UCSD-AML1 (cell line): ENCODE measurements around the gene SH3PXD2A.

Source experiments
- DNase-seq: peaks from one replicate; lab custom pipeline; 2025; ENCODE audit not compliant: unreplicated experiment; lab: John Stamatoyannopoulos, UW

The SH3PXD2A gene

DNA sequence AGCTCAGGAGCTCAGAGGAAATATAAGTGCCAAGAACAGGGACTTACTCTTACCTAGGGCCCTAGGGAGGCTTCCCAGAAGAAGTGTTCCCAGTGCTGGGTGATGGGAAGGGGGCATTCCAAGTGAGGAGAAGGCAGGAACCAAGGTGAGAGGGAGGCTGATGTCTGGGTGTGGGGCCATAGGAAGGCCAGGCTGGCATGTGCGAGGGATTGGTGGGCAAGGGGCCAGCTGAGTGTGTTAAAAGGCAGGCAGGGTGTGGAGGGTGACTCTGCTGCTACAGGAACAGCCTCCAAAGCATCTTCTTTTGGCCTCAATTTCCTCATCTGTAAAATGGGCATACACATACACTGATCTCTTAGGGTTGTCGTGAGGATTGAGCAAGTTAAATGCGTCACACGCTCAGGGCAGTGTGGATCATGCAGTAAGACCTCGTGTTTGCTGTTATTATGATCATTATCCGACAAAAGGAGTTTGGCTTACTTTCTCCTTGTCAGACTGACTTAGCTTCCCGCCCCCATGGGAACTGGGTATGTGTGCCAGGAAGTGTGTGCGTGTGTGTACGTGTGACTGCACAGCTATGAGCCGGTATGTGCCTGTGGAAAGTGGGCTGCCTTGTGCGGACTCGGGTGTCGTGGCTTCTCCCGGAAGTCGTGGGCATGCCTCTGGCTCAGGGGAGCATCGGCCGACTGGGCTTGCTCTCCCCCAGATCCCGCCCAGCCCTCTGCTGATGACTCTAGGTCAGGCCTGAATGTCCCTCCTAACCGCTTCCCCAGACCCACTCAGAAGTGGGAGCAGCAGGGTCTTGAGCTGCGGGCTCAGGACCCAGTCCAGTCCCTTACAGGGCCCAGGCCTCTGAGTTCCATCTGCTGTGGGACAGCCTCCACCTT lies 302.3 kb downstream of the SH3PXD2A start:
- DNase-seq, result no peak

DNA sequence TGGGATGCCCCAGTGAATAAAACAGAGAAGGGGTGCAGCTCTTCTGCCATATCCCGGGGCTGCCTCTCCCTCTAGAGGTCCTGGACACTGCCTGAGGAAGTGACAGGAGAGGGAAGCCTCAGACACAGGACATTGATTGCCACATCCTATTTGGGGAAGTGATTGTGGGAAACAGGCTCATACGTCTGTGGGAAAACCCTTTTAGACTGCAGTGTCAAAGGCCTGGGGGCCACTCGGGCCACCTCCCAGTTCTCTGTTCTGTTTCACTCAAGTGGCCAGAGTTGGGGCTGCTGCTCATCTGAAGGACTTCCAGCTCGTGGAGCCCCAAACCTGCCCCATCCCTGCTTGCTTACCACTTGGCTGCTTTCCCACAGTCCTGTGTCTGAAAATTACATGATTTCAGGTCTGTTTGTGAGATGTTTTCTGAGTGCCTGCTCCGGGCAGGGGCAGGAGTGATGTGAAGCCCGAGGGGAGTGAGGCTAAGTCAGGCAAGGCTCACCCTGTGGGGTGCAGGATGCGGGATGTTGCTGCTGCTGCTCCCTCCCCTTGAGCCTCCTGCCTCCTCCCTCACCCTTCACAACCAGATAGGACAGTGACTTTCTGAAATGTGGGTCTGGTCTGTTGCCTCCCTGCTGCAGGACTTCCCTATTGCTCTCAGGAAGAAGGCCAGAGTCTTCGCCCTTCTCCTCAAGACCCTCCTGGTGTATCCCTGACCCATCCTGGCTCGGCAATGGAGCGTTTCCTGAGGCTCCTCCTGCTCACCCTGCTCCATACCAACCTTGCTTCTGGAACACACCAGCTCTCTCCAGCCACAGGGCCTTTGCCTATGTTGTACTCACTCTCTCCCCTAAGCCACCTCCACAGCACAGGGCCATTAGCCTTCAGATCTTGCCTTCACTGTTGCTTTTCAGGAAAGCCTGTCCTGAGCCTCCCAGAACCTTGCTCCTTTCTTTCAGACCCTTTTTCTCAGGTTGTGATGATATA lies 303.5 kb downstream of the SH3PXD2A start:
- DNase-seq, result no peak

DNA sequence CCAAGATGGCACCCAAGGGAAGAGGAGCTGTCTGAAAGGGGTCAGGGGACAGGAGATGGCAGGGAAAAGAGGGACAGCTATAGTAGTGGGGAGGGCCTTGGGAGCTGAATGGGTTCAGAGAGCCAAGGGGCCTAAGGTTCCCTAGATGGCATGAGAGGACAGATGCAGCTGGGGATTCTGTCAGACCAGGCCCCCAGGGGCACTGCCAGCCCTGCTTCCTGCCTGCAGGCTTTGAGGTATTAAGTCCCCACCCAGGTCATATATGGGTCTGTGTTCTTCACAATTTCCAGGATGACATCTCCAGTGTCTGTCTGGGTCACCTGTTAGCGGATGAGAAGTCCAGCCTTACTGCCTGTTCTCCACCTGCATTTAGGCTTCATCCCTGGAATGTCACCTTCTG lies 305.1 kb downstream of the SH3PXD2A start:
- no peak for DNase-seq

DNA sequence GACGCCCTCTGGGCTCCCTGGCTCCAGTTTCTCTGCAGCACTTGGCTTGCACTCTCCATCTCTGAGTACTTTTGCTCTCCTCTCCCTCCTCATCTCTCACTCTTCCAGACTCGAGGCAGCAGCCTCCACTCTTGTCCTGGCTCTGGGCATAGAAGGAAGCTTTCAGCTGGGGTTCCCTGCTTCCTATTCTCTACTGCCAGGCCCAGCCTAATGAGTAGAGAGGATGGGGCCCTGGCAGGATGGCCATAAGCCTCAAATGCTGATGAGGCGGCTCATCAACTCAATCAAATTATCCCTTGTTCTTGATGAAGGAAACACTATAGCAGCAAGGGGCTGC lies 306.1 kb downstream of the SH3PXD2A start:
- no peak for DNase-seq

DNA sequence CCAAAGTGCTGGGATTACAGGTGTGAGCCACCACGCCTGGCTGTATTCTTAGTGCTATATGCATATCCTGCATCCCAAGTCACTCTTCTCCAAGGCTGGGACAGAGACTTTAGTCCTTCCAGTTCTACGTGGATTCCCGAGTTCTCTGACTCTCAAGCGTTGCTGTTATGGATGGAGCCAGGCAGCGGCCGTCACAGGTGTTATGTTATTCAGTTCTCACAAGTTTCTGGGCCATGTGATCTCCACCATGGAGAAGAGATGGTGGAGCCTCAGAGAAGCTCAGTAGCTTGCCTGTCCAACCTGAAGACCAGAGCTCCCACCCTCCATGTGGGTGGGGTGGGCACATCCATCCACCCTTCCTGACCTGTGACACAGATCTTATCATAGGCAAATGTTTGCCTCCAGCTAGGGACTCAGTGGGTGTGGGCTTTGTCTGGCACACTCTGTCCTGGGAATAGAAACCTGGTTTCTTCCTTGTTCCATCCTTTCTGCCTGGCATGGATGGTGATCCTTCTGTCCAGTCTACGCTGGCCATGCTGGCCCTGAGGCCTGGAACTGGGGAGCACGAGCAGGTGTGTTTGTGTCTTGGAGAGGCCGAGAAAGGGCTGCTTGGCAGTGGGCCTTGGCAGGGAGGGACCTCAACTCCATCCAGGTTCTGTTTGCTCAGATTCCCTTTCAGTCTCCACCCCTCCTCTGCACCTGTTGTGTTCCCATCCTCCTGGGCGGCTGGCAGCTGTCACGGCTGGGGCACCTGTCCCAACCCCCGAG lies 306.6 kb downstream of the SH3PXD2A start:
- no peak for DNase-seq

DNA sequence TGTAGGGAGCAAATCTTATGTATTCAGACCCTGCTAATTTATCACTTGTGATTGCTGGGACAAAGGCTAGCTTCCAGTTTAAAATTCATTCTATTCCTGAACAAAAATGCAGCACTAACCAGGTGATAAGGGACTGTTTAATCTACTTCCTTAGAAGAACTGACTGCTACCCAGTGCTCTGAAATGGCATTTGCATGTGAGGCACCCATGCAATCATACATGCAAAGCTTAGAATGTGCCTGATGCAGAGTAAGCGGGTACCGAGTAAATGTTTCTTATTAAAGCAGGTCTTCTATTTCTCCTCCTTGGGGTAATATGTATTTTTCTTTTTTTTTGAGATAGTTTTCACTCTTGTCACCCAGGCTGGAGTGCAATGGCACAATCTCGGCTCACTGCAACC lies 307.4 kb downstream of the SH3PXD2A start:
- DNase-seq, result no peak

DNA sequence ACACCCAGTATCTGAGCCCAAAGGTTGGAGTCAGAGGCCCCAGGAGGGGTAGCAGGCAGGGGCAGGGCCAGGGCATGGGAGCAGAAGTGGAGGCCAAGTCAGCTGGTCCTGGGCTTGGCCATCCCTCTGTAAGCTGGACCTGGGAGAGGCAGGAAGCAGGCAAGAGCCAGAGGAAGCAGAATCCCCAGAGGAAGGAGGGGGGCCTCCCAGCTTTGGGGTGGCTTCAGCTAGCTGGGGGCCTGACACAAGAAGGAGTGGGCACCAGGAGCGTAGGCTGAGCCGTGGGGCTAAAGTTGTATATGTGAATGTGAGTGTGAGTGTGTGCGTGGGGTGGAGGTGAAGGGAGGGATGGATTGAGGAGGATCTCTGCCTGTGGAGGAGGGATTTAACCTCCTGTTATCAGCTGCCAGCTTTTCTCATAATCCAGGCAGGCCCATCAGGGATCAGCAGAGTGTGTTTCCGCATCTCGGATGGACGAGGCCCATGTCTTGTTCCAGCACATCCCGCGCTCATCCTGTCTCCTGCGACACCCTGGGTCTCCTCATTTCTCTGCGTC lies 307.9 kb downstream of the SH3PXD2A start:
- DNase-seq, result no peak

DNA sequence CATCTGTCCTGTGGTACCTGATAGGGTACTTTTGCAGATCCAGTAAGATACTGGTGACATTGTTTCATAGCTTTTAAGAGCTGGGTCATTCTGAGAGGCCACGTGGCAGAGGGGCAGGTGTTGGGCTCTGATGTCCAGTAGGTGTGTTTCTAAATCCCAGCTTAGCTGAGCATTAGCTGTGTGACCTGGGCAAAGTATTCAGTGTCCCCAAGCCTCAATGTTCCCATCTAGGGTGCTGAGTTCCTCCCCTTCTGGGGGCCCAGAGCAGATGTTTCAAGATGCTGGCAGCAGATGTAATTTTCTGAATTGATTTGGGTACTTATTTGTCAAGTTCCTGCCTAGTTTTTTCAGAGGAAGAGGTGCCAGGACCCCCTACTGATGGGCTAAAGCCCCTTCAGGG lies 309.0 kb downstream of the SH3PXD2A start:
- DNase-seq, result no peak

DNA sequence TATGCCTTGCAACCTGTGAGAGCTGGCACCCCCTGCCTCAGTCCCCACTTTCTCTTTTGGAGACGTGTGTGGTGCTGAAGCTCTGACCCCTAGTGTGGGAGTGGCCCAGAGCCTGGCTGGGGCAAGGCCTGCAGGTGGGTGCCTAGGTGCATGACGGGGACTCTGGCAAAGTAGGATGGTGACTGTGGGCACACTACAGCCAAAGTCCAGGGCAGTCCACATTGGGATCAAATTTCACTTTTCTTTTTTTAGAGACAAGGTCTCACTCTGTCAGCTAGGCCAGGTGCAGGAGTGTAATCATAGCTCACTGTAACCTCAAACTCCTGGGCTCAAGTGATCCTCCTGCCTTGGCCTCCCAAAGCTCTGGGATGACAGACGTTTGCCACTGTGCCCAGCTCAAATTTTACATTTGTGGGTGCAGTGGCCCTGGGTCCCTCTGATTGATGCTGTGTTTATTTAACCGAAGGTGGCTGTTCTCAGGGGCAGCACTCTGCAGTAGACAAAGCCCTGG lies 309.6 kb downstream of the SH3PXD2A start:
- DNase-seq, result no peak

DNA sequence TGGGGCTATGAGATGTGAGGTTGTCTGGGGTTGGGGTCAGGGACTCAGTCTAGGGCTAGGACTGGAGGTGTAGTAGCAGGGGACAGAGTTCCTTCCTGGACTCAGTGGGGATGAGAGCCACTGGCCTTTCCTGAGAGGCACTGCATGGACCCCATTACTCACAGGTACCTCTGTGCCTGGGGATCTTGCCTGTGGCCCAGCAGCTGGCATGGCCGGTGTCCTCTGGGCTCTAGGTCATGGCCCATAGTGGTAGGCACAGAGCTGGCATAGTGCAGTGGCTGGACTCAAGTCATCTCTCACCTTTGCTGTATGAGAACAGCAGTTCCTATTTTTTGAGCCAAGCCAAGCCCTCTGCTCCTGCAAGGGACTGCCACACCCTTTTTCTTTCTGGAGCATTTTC lies 310.0 kb downstream of the SH3PXD2A start:
- DNase-seq, result no peak

DNA sequence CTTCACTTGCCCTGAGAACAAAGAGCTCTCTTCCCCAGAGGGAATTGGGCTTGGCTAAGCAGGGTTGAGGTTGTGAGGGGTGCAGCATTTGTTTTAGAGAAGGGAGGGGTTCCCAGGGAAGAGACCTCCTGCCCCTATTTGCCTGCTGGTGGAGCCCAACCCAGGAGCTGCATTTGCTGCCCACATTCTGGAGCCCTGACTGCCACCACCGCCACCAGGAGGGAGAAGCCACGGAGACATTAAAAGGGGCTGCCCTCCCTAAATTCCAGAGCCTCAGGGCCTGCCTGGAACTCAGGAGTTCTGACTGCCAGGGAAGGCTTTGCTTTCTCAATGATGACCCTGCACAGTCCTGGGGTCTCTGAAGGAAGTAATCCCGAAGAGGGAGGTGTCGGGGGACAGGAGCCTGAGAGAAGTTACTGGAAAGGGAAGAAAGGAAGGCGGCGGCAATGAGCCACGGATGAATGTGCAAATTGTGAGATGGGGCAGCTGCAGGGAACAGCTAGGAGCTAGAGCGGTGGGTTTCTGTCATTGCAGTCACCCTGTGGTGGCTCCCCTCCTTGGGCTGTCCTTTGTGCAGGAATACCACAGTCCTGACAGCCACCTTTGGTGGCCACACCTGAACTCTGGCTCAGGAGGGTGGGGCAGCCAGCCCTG lies 310.6 kb downstream of the SH3PXD2A start:
- no peak for DNase-seq
